AG08395 (cell line): ENCODE data around the gene ATP6V0B.

Source experiments
- DNase-seq: peaks from one replicate; pipeline ENCODE4 v3.0.0; 2012; ENCODE audit warnings: mixed read lengths, low spot score

Gene ATP6V0B

GRCh38 chr1:44008259-44008658 lies 33.5 kb downstream of the ATP6V0B start:
- DNase-seq, result no peak

GRCh38 chr1:44010935-44011471 lies 36.2 kb downstream of the ATP6V0B start:
- no peak for DNase-seq

GRCh38 chr1:44012404-44012803 lies 37.6 kb downstream of the ATP6V0B start:
- DNase-seq, result no peak

GRCh38 chr1:44012941-44013609 lies 38.3 kb downstream of the ATP6V0B start:
- no peak for DNase-seq

- DNase-seq, result no peak
These were observed 39.2 kb downstream of the ATP6V0B start for GRCh38 chr1:44013949-44014348.

- DNase-seq, result no peak
These were observed 39.8 kb downstream of the ATP6V0B start for GRCh38 chr1:44014365-44015104.

- DNase-seq, result no peak
These were observed 40.4 kb downstream of the ATP6V0B start for GRCh38 chr1:44015206-44015605.

GRCh38 chr1:44016041-44016889 lies 41.5 kb downstream of the ATP6V0B start:
- DNase-seq, result no peak

- no peak for DNase-seq
These were observed 42.2 kb downstream of the ATP6V0B start for GRCh38 chr1:44016890-44017400.

- DNase-seq, result no peak
These were observed 44.7 kb downstream of the ATP6V0B start for GRCh38 chr1:44019466-44019948.

GRCh38 chr1:44020464-44020863 lies 45.7 kb downstream of the ATP6V0B start:
- DNase-seq, result no peak

- DNase-seq, result no peak
These were observed 46.4 kb downstream of the ATP6V0B start for GRCh38 chr1:44021156-44021555.

- no peak for DNase-seq
These were observed 47.0 kb downstream of the ATP6V0B start for GRCh38 chr1:44021581-44022321.

- DNase-seq, result no peak
These were observed 49.5 kb downstream of the ATP6V0B start for GRCh38 chr1:44024031-44024902.

GRCh38 chr1:44024903-44025525 lies 50.3 kb downstream of the ATP6V0B start:
- no peak for DNase-seq

GRCh38 chr1:44025816-44026215 lies 51.1 kb downstream of the ATP6V0B start:
- DNase-seq, result no peak

- no peak for DNase-seq
These were observed 52.6 kb downstream of the ATP6V0B start for GRCh38 chr1:44027320-44027719.
